ENCODE data around the gene GUSB.
"Not testable (repeated sequence)": the region's sequence is repeated elsewhere in the genome, so short reads cannot be mapped to it uniquely, and the experiment has no call there.

The GUSB gene

DNA sequence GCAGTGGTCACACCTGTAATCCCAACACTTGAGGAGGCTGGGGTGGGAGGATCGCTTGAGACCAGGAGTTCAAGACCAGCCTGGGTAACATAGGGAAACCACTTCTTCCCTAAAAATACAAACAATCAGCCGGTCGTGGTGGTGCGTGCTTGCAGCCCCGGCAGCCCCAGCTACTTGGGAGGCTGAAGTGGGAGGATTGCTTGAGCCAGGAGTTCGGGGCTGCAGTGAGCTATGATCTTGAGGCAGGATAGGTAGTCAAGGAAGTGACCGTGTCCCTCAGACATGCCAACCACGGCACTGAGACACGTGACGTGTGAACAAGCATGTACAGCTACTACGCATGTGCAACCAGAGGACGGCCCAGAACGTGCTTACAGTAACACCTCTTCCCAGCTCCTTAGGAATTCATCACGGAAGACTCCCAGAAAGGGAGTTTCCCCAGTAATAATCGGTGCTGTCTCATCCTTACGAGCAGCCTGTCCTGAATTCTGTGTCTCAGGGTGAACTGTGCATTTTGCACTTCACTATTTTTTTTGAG, 5.3 kb downstream of the GUSB start:
- no peak for DNase-seq (ENCODE audit: extremely low read depth in 1 of 2, low read depth in 1 of 2)

DNA sequence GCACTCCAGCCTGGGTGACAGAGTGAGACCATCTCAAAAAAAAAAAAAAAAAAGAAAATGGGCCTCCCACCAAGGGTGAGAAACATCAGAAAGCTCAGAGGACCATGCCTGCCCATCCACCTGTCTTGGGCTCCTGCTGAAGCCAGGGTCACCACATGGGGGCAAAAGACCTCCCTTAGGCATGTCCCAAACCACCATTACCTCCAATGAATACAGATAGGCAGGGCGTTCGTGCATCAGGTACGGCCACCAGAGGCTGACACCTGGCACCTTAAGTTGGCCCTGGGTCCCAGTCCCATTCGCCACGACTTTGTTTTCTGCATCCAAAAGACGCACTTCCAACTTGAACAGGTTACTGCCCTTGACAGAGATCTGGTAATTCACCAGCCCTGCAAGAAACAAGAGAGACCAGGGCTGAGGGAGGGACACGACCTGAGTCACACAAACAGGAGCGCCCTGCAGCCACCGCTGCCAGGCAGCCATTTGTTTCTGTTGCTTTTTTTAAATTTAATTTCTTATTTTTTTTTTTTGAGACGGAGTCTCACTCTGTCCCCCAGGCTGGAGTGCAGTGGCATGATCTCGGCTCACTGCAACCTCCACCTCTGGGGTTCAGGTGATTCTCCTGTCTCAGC, 6.1 kb downstream of the GUSB start:
- no peak for DNase-seq (ENCODE audit: extremely low read depth in 1 of 2, low read depth in 1 of 2)

DNA sequence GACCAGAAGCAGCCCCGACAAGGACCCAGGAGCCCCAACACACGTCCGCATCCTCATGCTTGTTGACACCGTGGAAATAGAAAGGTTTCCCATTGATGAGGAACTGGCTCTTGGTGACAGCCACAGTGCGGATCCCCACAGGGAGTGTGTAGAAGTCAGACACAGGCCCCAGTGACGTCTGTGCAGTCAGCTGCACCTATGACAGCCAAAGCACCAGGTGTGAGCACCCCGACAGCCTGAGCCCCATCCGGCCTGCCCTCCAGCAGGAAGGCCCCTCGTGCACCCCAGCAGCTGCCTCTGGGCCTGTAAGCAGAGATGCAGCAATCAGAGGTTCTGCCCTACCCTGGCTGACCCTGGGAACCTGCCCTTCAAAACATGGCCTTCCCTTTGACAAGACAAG, 7.1 kb downstream of the GUSB start:
- DNase-seq (ENCODE audit: extremely low read depth in 1 of 2, low read depth in 1 of 2) = no peak

DNA sequence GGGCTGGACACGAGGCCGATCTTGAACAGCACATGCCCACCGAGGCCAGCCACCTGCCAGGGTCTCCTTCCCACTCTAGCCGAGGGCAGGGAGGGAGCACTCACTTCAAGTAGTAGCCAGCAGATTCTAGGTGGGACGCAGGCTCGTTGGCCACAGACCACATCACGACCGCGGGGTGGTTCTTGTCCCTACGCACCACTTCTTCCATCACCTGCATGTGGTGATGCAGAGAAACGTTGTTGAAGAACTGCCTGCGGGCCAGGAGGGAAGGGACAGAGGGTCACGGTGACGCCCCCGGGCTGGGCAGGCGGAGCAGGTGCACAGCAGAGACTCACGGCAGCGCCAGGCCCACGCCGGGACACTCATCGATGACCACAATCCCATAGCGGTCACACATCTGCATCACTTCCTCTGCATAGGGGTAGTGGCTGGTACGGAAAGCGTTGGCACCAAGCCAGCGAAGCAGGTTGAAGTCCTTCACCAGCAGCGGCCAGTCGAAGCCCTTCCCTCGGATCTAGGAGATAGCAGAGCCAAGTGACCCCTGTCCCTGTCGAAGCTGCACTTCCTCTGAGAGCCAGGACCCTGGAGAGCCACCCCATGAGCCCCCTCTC, 7.7 kb downstream of the GUSB start:
- DNase-seq (ENCODE audit: extremely low read depth in 1 of 2, low read depth in 1 of 2) = no peak

DNA sequence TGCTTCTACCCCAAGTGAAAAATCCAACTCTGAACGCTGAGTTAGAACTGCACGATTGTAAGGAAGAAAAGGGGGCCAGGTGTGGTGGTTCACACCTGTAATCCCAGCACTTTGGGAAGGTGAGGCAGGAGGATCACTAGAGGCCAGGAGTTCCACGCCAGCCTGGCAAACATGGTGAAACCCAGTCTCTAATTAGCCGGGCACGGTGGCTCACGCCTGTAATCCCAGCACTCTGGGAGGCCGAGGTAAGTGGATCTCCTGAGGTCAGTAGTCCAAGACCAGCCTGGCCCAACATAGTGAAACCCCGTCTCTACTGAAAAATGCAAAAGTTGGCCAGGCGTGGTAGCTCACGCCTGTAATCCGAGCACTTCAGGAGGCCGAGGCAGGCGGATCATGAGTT, 9.0 kb downstream of the GUSB start:
- DNase-seq (ENCODE audit: extremely low read depth in 1 of 2, low read depth in 1 of 2) = no peak

DNA sequence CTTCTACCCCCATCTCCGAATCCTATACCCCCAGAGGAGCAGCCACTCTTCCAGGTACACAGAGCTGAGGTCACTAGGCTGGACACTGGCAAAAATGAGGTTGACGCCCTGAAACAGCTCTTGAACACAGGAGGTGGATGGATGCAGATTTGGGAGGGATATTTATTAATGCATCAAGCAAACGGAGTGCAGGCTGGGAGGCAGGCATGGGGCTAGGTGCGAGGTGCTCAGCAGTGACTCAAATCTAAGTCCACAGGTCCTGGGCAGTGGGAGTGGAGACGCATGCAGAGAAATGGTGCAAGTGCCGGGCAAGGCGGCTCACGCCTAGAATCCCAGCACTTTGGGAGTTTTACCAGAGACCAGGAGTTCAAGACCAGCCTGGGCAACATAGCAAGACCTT, 11.0 kb downstream of the GUSB start:
- no peak for DNase-seq (ENCODE audit: extremely low read depth in 1 of 2, low read depth in 1 of 2)

DNA sequence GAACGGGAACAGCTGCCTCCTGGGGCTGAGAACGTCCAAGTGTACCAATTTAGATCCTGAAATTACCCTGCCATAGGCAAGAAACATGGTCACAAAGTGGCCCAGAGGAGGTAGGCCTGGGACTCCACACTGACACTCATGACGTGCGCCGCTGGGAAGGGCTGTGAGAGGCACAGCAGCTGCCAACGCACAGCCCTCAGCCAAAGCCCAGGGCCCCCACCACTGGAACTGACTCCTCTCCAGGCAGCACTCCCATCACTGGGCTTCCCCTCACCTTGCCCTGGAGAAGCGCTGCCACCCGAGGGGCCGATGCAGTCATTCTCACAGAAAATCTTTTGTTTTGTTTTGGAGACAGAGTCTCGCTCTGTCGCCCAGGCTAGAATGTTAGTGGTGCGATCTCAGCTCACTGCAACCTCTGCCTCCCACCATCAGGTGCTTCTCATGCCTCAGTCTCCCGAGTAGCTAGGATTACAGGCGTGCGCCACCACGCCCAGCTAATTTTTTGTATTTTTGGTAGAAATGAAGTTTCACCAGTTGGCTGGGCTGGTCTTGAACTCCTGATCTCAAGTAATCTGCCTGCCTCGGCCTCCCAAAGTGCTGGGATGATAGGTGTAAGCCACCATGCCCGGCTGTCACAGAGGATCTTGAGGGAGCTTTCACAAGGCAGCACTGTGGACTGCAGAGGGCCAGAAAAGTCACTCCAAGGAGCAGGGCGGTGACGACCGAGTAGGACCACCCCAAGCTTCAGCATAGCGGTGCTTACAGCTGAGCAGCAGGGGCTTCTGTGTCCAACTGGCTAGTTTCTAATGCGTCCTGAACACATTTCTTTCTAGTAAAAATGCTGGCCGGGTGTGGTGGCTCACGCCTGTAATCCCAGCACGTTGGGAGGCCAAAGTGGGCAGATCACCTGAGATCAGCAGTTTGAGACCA, 13.5 kb downstream of the GUSB start:
- DNase-seq (ENCODE audit: extremely low read depth in 1 of 2, low read depth in 1 of 2) = no peak

DNA sequence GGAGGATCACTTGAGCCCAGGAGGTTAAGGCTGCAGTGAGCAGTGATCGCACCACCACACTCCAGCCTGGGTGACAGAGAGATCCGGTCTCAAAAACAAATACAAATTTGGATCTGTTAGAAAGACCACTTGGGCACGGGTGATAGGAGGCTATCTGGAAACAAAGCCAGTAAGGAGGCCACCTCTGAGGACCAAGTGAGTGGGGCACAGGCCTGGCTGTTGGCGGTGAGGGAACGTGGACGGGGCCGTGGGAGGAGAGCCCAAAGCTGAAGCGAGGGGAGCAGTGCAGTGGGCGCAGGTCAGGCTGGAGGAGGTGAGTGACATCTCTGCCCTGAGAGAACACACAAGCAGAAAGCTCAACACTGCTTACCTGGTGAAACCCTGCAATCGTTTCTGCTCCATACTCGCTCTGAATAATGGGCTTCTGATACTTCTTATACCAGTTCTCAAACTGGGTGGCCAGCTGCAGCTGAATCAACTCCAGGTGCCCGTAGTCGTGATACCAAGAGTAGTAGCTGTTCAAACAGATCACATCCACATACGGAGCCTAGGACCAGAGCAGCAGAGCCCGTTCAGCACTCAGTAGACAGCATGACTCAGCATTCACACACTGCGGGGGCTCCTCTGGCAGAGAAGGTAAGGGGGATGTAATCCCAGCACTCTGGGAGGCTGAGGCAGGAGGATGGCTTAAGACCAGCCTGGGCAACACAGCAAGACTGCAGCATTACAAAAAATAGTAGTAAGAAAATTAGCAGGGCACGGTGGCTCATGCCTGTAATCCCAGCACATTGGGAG, 14.5 kb downstream of the GUSB start:
- DNase-seq (ENCODE audit: extremely low read depth in 1 of 2, low read depth in 1 of 2) = no peak

DNA sequence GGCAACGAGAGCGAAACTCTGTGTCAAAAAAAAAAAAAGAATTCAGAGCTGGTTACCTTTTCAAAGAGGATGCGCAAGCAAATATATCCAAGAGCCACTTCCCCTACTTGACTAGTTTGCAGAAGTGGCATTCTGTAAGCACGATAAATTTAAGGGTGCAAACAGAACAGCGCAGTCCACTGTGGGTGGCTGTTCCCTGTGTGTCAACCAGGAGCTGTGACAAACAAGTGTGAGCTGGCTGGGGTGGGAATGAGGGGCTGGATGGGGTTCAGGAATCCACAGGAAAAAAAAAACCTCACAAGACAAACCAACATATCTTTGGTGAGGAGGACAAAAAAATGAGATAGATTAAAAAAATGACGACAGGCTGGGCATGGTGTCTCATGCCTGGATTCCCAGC, 15.9 kb downstream of the GUSB start:
- no peak for DNase-seq (ENCODE audit: extremely low read depth in 1 of 2, low read depth in 1 of 2)

DNA sequence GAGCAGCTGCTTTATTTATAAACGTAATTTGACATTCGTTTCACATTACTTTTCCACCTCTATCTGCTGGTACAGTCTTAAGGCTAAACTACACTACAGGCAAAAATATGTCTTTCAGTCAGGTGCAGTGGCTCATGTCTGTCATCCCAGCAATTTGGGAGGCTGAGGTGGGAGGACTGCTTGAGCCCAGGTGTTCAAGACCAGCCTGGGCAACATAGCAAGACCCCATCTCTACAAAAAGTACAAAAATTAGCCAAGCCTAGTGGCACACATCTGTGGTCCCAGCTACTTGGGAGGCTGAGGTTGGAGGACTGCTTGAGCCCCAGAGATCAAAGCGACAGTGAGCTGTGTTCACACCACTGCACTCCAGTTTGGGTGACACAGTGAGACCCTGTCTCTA, 17.3 kb downstream of the GUSB start:
- not testable (repeated sequence) for DNase-seq (ENCODE audit: extremely low read depth in 1 of 2, low read depth in 1 of 2)

DNA sequence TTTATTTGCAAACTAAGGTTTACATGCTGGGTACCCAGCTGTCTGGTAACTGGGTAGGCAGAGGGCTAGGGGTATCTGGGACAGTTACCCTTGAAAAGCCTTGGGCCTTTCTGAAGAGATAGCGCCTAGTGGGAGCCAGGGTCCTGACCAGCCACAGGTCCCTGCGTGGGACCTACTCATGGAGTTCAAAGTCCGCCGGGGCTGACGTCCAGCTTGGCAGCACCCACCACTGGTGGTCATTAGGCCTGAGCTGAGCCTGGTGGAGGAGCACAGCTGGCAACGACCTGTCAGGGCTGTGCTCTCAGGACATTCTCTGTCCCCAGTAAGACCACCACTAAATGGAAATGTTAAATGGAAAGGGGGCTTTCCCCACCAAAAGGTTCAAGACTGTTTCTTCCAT, 20.0 kb downstream of the GUSB start:
- DNase-seq (ENCODE audit: extremely low read depth in 1 of 2, low read depth in 1 of 2) = no peak

DNA sequence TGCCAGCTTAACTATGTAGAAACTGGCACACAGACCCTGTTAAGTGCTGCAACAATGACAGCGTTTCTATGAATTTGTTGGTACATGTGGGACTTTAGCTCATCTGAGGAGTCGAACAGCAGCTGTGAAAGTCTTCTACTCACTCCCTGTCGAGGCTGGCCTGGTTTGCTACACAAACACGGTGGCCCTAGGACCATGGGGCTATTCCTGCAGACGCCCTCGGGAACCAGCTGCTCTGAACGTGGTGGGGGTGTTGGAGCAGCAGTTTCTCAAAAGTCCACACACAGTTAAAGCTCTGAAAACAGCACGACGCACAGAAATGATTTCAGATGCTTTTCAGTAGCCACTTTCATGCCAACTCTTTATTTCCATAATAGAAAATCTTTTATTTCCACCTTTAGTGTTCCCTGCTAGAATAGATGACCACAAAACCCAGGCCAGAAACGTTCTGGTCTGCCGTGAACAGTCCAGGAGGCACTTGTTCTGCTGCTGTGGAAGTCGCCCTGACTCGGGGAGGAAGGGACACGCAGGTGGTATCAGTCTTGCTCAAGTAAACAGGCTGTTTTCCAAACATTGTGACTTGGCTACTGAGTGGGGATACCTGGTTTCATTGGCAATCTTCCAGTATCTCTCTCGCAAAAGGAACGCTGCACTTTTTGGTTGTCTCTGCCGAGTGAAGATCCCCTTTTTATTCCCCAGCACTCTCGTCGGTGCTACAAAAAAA, 21.5 kb downstream of the GUSB start:
- no peak for DNase-seq (ENCODE audit: extremely low read depth in 1 of 2, low read depth in 1 of 2)

DNA sequence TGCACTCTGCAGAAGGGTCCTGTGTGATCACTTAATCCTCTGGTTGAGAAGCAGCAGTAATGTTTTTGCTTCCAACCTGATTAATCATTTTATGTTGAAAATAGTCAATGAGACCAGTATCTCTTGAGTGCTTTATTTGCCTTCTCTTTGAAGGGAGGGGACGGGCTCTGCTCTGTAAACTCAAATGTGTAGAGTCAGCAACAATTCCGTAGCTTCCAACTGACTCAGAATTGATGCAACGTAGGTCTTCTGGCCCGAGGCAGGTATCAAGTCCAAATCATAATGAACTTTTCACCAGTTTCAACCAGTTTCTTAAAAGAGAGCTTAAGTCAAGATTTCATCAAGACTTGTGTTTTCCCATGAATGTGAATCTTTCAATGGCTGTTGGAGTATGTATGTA, 26.3 kb downstream of the GUSB start:
- no peak for DNase-seq (ENCODE audit: extremely low read depth in 1 of 2, low read depth in 1 of 2)

DNA sequence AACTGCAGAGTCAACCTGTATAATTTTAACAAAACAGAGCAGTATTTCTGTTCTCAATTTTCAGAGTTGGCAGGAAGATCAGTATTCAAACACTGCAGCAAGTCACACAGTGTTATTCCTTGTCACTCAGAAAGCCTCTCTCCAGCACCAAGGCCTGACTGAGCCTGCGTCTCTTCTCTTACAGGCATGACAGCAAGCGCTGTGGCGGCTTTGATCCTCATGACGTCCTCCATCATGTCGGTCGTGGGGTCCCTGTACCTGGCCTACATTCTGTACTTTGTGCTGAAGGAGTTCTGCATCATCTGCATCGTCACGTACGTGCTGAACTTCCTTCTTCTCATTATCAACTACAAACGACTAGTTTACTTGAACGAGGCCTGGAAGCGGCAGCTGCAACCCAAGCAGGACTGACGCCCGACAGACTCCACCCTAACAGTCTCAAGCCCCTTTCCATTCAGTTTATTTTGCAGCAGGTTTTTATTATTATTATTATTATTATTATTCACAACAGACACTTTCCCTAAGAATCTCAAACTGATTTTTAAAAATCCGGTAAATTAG, 28.0 kb downstream of the GUSB start:
- no peak for DNase-seq (ENCODE audit: extremely low read depth in 1 of 2, low read depth in 1 of 2)

DNA sequence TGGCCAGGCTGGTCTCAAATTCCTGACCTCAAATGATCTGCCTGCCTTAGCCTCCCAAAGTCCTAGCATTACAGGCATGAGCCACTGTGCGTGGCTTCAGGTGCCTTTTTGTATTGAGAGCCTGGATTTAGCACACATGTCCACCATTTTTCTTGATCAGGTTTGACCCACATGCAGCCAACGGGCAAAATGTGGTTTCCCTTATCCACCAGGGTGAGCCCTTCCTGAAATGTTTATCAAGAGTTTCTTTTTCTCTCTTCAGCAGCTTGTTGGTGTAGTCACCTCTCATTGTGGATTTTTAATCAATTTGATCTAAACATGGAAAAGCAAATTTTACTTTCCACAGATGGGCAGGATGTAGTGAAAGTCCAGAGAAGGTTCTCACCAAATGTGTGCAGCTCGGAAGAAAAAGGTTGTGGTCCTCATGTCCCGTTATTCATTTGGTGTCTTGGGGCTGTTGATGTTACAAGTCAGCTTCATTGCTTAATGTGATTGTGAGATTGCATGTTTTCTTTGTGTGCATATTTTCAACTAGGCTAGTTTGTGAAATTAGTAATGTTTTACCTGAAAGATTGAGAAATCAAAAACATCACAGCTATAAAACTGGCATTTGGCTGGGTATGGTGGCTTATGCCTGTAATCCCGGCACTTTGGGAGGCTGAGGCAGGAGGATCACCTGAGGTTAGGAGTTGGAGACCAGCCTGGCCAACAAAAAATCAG, 28.9 kb downstream of the GUSB start:
- no peak for DNase-seq (ENCODE audit: extremely low read depth in 1 of 2, low read depth in 1 of 2)

DNA sequence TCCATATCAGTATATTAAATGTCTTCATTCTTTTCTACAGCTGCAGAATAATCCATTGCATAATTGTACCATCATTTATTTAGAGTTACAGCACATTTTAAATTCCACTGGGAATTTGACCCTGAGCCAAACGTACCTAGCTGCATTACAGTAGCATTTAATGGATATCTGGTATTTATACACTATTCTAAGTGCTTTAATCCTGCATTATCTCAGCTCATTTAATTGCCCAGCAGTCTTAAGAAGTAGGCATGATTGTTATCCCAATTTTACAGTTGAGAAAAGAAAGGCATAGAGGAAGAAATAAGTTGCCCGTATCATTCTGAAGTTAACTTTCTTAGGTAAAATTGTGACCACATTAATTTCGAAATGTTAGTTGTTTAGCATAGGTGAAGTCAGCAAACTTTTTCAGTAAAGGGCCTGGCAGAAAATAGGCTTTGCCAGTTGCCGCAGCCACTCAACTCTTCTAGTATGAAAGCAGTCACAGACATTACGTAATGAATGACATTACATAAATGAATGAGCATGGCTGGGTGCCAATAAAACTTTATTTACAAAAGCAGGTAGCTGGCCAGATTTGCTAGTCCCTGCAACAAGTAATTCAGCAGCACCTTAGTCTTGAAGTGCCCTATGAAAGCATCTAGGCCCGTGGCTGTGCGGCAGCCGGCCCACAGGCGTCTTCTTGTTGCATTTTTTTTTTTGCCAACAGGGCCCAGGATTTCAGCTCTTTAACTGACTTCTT, 30.0 kb downstream of the GUSB start:
- no peak for DNase-seq (ENCODE audit: extremely low read depth in 1 of 2, low read depth in 1 of 2)

DNA sequence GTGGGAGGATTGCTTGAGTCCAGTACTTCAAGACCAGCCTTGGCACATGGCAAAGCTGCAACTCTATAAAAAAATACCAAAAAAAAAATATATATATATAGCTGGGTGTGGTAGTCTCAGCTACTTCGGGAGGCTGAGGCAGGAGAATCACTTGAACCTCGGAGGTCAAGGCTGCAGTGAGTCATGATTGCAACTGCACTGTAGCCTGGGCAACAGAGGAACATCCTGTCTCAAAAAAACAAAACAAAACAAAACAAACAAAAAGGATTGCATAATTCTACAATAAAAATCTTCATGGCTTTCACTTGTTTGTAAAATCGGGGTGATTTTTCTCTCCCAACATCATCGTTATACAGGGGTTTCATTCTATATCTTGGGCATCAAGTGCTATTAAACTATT, 35.1 kb downstream of the GUSB start:
- no peak for DNase-seq (ENCODE audit: extremely low read depth in 1 of 2, low read depth in 1 of 2)

DNA sequence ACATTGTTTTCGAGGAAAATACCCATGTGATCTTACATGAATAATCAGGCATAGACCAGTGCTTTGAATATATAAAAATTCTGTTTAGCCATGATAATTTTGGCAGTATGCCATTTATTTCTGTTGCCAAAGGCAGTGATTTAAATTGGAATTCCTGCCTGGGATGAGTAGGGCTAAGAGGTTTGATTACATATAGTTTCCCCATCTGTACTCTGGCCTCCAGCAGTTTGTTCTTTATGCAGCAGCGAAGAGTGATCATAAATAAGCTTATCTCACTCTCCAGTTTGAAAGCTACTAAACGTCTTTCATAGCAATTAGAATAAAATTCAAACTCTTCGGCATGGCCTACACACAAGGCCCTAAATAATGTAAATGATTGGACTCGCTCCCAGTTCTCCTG, 36.2 kb downstream of the GUSB start:
- not testable (repeated sequence) for DNase-seq (ENCODE audit: extremely low read depth in 1 of 2, low read depth in 1 of 2)

Data from activated CD8-positive, alpha-beta memory T cell treated with anti-CD3 and anti-CD28 coated beads for 1 hour (primary cell).